ENCODE data around the gene ACP1. TPM values are rescaled to one million over a fixed set of nuclear protein-coding genes. Genes with fewer than 3 reads are reported as not detected.

The ACP1 gene
- total and polyA plus RNA-seq, 2 of the 8 experiments (the other 6 are each of a cell fraction or from before 2014, with no cell fraction given) = 115 to 155 TPM

DNA sequence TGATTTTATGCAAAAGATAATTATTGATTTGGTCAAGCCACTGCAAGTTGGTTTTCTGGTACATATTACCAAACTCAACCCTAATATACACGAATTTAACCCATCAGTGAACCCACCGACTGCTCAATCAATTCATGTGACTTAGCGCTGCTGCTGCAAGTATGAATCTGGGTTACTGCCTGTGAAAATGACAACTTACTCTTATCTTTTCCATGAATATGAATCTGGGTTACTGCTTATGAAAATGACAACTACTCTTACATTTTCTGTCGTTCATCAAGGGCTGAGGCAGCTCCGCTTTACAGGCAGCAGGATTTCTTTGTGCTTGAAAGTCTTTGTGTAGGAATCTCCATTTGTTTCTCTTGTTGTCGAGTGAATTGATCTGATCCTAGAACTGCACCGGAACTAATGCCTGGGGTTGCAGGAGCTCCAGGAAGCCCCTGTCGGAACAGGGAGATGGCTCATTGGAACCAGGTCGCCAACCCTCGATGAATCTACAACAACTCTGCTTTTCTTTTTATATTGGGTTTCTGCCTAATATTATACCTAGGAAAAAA, 45.3 kb downstream of the ACP1 start:
- Histone ChIP-seq H3K4me1 (replicated peaks in 1 of 4; ENCODE audit: control insufficient read depth in 3 of 4, insufficient read depth in 4 of 4, low read length in 3 of 4) (peaks cover 3 to 13% (median 9%) of the 10 kb centered on the region in 4 experiments; a peak in 6 of 7 replicates), H3K27me3 (replicated peaks in 1 of 4; ENCODE audit: control insufficient read depth in 3 of 4, extremely low read depth in 1 of 4, insufficient read depth in 3 of 4, low read length in 3 of 4) (no peaks in the 10 kb centered on the region), H3K23me2 (ENCODE audit: low read depth, low read length) (peaks cover 2% of the 10 kb centered on the region; the same call in 1 of the 2 replicates), H3K56ac (replicated peaks; ENCODE audit: insufficient read length, low read depth, low read length) (no peak overlapping the region), H3K4me3 (ENCODE audit: extremely low read depth in 1 of 4, insufficient read depth in 2 of 4, low read depth in 3 of 4, low read length in 4 of 4) (no peak overlapping the region), H4K5ac (ENCODE audit: insufficient read length, low read depth, low read length) (no peak overlapping the region), H4K20me1 (replicated peaks in 1 of 2; ENCODE audit: control insufficient read depth in 1 of 2, insufficient read depth in 2 of 2, low read length in 2 of 2) (peaks cover 0 to 2% of the 10 kb centered on the region in 2 experiments), H2AK5ac (ENCODE audit: low read depth, low read length) (no peak overlapping the region; the same call in 1 of the 2 replicates), H3K23ac (ENCODE audit: insufficient read length) (no peak overlapping the region), H4K8ac (ENCODE audit: extremely low read depth, insufficient read depth, low read length) (no peak overlapping the region), H3K14ac (ENCODE audit: insufficient read length) (no peak overlapping the region), H3K9me3 (ENCODE audit: insufficient read depth in 2 of 2, low read depth in 1 of 2, low read length in 1 of 2) (no peaks in the 10 kb centered on the region), H3K4me2 (ENCODE audit: insufficient read depth in 1 of 2, low read depth in 2 of 2, low read length in 2 of 2) (peak overlapping the region; percentile 18 to 25; a peak in 2 of 4 replicates), H3K36me3 (ENCODE audit: control insufficient read depth in 2 of 4, insufficient read depth in 4 of 4, low read length in 3 of 4) (no peaks in the 10 kb centered on the region), H2BK12ac (ENCODE audit: low read depth, low read length) (peak overlapping the region; percentile 95), H3K18ac (ENCODE audit: extremely low read depth, low read length) (no peak overlapping the region), H3K79me1 (ENCODE audit: low read depth, low read length) (no peaks in the 10 kb centered on the region), H2BK15ac (ENCODE audit: low read length) (no peak overlapping the region), H2BK120ac (replicated peaks; ENCODE audit: low read depth, low read length) (no peak overlapping the region), H2BK5ac (ENCODE audit: low read depth, low read length) (no peak overlapping the region), H3K4ac (replicated peaks; ENCODE audit: insufficient read length, low read depth, low read length) (no peak overlapping the region), H2BK20ac (ENCODE audit: low read length) (0 out of 2 replicates have a peak overlapping the region, but pooled peaks have one; percentile 75), H3K79me2 (ENCODE audit: control insufficient read depth in 1 of 2, insufficient read depth in 2 of 2, low read length in 2 of 2) (no peaks in the 10 kb centered on the region), H3K9ac (replicated peaks in 1 of 4; ENCODE audit: extremely low read depth in 1 of 4, low read depth in 3 of 4, low read length in 3 of 4) (no peak overlapping the region), H3K27ac (ENCODE audit: low read depth, low read length) (no peak overlapping the region), H4K91ac (replicated peaks; ENCODE audit: insufficient read length, low read length) (no peak overlapping the region), H2AFZ (ENCODE audit: low read length) (peak overlapping the region; percentile 49; the same call in 1 of the 2 replicates)
- no peak for FAIRE-seq
- DNase-seq (ENCODE audit: low read depth in 1 of 2, low spot score in 2 of 2) = no peak
- 78% methylated on average over 10 of the region's 10 CpGs; no CpG with 5 or more reads in 1 of the 2 experiments for WGBS, 2 experiments (ENCODE audit: extremely low coverage in 1 of 2, insufficient coverage in 1 of 2, insufficient read length in 1 of 2, insufficient replicate concordance in 2 of 2, low coverage in 1 of 2, low lambda C conversion rate in 2 of 2, missing lambda C conversion rate in 1 of 2)
- ChIA-PET POLR2A (ENCODE audit: partially characterized antibody) (interaction anchor here (0.7 kb wide), 1 partner anchor 20 kb away, joined by 3 read pairs; no protein-coding TSS in a partner anchor), CTCF (ENCODE audit: partially characterized antibody) (interaction anchor here (0.7 to 1.9 kb wide), 5 partner anchors 8 to 273 kb away, joined by 3 to 4 read pairs (median 3); no protein-coding TSS in a partner anchor)
- no peak for TF ChIP-seq TEAD4 (IDR thresholded peaks at IDR 0.05; ENCODE audit: low read depth, low read length)
- TF ChIP-seq TAF7 (optimal IDR thresholded peaks at IDR 0.05; ENCODE audit: borderline replicate concordance, low read depth, low read length) = no peak
- TF ChIP-seq RBBP5 (IDR thresholded peaks at IDR 0.05; ENCODE audit: borderline replicate concordance, low read depth, low read length) = 0 out of 2 replicates have a peak, but pooled peaks have one; percentile 8

Data from H1 (cell line).